HepG2 (cell line): Measurements from ENCODE around the gene POU6F1. TPM values are rescaled to one million over a fixed set of nuclear protein-coding genes. Genes with fewer than 3 reads are reported as not detected.

Experiments used
- ETV5 ChIP-seq: IDR thresholded peaks from 2 replicates; pipeline ENCODE4 v1.6.1; 2018; ENCODE audit warnings: missing biosample characterization, missing genetic modification reagents, inconsistent platforms, borderline replicate concordance
- FOXA3 ChIP-seq: IDR thresholded peaks from 2 replicates; pipeline ENCODE4 v1.6.1; 2016; ENCODE audit warnings: missing genetic modification reagents, missing compliant biosample characterization
- MTA1 ChIP-seq: sonication (generic); formaldehyde crosslinking; IDR thresholded peaks from 2 replicates; pipeline ENCODE4 v1.4.0; 2020; ENCODE audit warnings: missing genetic modification reagents, mild to moderate bottlenecking, borderline replicate concordance
- PRPF4 ChIP-seq: fragments of 200-400 bp; formaldehyde crosslinking; IDR thresholded peaks from 2 replicates; pipeline ENCODE4 v1.6.1; 2016; ENCODE audit warnings: low read length, low read depth; ENCODE audit not compliant: poor library complexity, severe bottlenecking
- RORA ChIP-seq: sonication (generic); formaldehyde crosslinking; IDR thresholded peaks from 2 replicates; pipeline ENCODE4 v1.5.0; 2020; ENCODE audit warnings: mild to moderate bottlenecking, missing genetic modification reagents, moderate library complexity
- RXRB ChIP-seq: IDR thresholded peaks from 2 replicates; pipeline ENCODE4 v1.6.1; 2016; ENCODE audit warnings: borderline replicate concordance, missing genetic modification reagents, missing compliant biosample characterization
- SIN3B ChIP-seq: fragments of 150-350 bp; IDR thresholded peaks from 2 replicates; pipeline ENCODE4 v1.6.1; 2014; ENCODE audit warnings: low read length
- SOX6 ChIP-seq, 2 experiments: fragments of 450-650 bp in 1 of 2; sonication (generic) in 1 of 2; formaldehyde crosslinking in 1 of 2; IDR thresholded peaks; 2 replicates each; pipeline versions ENCODE4 v1.4.0 to v1.6.1; 2017 to 2020; ENCODE audit warnings: antibody characterized with exemption in 1 of 2, mild to moderate bottlenecking in 1 of 2, missing genetic modification reagents in 1 of 2
- SYNCRIP ChIP-seq: fragments of 200-400 bp; formaldehyde crosslinking; IDR thresholded peaks from 2 replicates; pipeline ENCODE4 v1.6.1; 2018; ENCODE audit warnings: mild to moderate bottlenecking, low read depth, low read length; ENCODE audit not compliant: insufficient read depth
- TSC22D2 ChIP-seq: sonication (generic); formaldehyde crosslinking; IDR thresholded peaks from 2 replicates; pipeline ENCODE4 v1.5.1; 2020; ENCODE audit warnings: missing genetic modification reagents, mild to moderate bottlenecking, borderline replicate concordance
- ZFYVE20 ChIP-seq: sonication (generic); formaldehyde crosslinking; IDR thresholded peaks from 2 replicates; pipeline ENCODE4 v1.8.0; 2023; ENCODE audit warnings: low read depth, mild to moderate bottlenecking, moderate library complexity, missing genetic modification reagents, borderline replicate concordance
- ZNF207 ChIP-seq: fragments of 450-650 bp; IDR thresholded peaks from 2 replicates; pipeline ENCODE4 v1.6.1; 2016; ENCODE audit warnings: antibody characterized with exemption, borderline replicate concordance
- ZNF329 ChIP-seq: sonication (generic); formaldehyde crosslinking; IDR thresholded peaks from 2 replicates; pipeline ENCODE4 v1.9.0; 2021; ENCODE audit warnings: low read depth, mild to moderate bottlenecking, missing genetic modification reagents
- ZNF383 ChIP-seq: sonication (generic); formaldehyde crosslinking; IDR thresholded peaks from 2 replicates; pipeline ENCODE4 v1.4.0; 2020; ENCODE audit warnings: missing genetic modification reagents, mild to moderate bottlenecking, borderline replicate concordance
- polyA plus RNA-seq, 8 experiments: library from polyadenylated mRNA; depleted of rRNA in 3 of 8; stranded (reverse) in 7 of 8; unstranded in 1 of 8; fragments of >200 nt; fragmentation: Illumina TruSeq in 4 of 8; extraction: Trizol in 4 of 8; gene quantifications; 2 replicates each; pipeline versions ENCODE4 v1.2.1 to v1.2.3, GENCODE V29; 2011 to 2016; ENCODE audit warnings: low read depth in 4 of 8, missing spikeins in 1 of 8, mixed read lengths in 1 of 8; ENCODE audit not compliant: insufficient read depth in 1 of 8
- total RNA-seq, 5 experiments: library from RNA; depleted of rRNA; stranded (reverse); fragments of >200 nt; fragmentation: Illumina TruSeq; extraction: Trizol; gene quantifications; 2 replicates each; pipeline ENCODE4 v1.2.3, GENCODE V29; 2016; ENCODE audit warnings: low read depth in 1 of 5
- TF ChIP-seq, protein P1 (sequence below): sonication (generic); formaldehyde crosslinking; IDR thresholded peaks from 2 replicates; pipeline ENCODE4 v1.9.0; 2021; ENCODE audit warnings: missing genetic modification reagents, mild to moderate bottlenecking, borderline replicate concordance
- TF ChIP-seq, protein P2 (sequence below): IDR thresholded peaks from 2 replicates; pipeline ENCODE4 v1.6.1; 2016
- TF ChIP-seq, protein P3 (sequence below), 2 experiments: sonication (generic) in 1 of 2; formaldehyde crosslinking in 1 of 2; IDR thresholded peaks; 2 replicates each; pipeline versions ENCODE4 v1.5.1 to v1.6.1; 2011 to 2020; ENCODE audit warnings: borderline replicate concordance in 1 of 2, low read depth in 1 of 2, low read length in 1 of 2, mild to moderate bottlenecking in 1 of 2, missing genetic modification reagents in 1 of 2, moderate library complexity in 1 of 2
- TF ChIP-seq, protein P4 (sequence below): sonication (generic); formaldehyde crosslinking; IDR thresholded peaks from 2 replicates; pipeline ENCODE4 v1.5.0; 2020; ENCODE audit warnings: missing genetic modification reagents
- TF ChIP-seq, protein P5 (sequence below): sonication (generic); formaldehyde crosslinking; IDR thresholded peaks from 2 replicates; pipeline ENCODE4 v1.4.0; 2020; ENCODE audit warnings: missing genetic modification reagents

The POU6F1 gene
- total and polyA plus RNA-seq, 2 of the 13 experiments (the other 11 are each of a cell fraction or from before 2014, with no cell fraction given) = 0.48 to 0.51 TPM

DNA sequence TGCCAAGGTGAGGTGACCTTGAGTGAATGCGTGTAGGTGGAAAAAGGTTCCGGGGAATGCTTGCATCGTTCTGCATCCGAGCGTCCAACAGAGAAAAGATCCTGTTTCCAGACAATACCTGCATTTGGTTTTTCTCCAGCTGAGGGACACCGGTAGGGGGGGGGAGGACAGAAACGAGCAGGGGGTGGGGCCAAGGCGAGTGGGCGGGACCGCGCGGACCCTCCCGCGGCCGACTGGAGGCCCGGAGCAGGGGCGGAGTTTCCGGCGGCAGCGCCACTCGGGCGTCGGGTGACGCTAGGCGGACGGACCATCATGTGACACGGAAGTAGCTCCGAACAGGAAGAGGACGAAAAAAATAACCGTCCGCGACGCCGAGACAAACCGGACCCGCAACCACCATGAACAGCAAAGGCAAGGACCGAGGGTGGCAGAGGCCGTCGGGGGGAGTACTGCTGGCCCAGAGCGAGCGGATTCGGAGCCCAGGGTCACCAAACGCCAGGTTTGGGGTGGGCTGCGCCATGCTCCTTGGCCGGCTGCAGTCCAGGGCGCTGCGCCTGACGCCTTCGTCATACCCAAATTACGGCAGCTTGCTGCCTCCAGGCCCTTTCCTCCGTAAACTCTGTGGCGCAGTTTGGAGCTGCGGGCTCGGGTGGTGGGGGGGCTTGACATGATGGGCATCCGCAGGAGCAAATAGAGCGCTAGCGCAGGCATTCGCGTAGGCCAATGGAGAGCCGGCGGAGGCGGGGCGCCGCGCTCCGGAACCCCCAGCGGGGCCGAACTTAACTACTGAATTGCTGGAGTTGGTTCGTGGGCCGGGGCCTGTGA is 20.9 kb upstream of the POU6F1 start, which contains the start of gene DAZAP2 (continued):
- TF ChIP-seq, protein P1, sequence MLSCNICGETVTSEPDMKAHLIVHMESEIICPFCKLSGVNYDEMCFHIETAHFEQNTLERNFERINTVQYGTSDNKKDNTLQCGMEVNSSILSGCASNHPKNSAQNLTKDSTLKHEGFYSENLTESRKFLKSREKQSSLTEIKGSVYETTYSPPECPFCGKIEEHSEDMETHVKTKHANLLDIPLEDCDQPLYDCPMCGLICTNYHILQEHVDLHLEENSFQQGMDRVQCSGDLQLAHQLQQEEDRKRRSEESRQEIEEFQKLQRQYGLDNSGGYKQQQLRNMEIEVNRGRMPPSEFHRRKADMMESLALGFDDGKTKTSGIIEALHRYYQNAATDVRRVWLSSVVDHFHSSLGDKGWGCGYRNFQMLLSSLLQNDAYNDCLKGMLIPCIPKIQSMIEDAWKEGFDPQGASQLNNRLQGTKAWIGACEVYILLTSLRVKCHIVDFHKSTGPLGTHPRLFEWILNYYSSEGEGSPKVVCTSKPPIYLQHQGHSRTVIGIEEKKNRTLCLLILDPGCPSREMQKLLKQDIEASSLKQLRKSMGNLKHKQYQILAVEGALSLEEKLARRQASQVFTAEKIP (CRISPR knock-in tag) = no peak
- TF ChIP-seq ZNF383 (CRISPR knock-in tag) (no peak; the same call in 1 of the 2 replicates), MTA1 (CRISPR knock-in tag) (no peak), PRPF4 (no peak), SIN3B (no peak), ZNF207 (no peak), SOX6 (IDR thresholded peaks at IDR 0.05) (no peak), SOX6 (CRISPR knock-in tag; IDR thresholded peaks at IDR 0.05) (peak; percentile 46; the same call in 1 of the 2 replicates), FOXA3 (CRISPR knock-in tag) (peak; percentile 15; the same call in 1 of the 2 replicates), RXRB (CRISPR knock-in tag) (peak; percentile 20; the same call in 1 of the 2 replicates), ZFYVE20 (no peak), SYNCRIP (no peak), ETV5 (CRISPR knock-in tag) (peak; percentile 42; the same call in 1 of the 2 replicates), RORA (no peak), ZNF329 (no peak), TSC22D2 (CRISPR knock-in tag) (peak; percentile 52; the same call in 1 of the 2 replicates)
- TF ChIP-seq, protein P2, sequence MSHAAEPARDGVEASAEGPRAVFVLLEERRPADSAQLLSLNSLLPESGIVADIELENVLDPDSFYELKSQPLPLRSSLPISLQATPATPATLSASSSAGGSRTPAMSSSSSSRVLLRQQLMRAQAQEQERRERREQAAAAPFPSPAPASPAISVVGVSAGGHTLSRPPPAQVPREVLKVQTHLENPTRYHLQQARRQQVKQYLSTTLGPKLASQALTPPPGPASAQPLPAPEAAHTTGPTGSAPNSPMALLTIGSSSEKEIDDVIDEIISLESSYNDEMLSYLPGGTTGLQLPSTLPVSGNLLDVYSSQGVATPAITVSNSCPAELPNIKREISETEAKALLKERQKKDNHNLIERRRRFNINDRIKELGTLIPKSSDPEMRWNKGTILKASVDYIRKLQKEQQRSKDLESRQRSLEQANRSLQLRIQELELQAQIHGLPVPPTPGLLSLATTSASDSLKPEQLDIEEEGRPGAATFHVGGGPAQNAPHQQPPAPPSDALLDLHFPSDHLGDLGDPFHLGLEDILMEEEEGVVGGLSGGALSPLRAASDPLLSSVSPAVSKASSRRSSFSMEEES (CRISPR knock-in tag) = peak; percentile 91
- TF ChIP-seq, protein P3, sequence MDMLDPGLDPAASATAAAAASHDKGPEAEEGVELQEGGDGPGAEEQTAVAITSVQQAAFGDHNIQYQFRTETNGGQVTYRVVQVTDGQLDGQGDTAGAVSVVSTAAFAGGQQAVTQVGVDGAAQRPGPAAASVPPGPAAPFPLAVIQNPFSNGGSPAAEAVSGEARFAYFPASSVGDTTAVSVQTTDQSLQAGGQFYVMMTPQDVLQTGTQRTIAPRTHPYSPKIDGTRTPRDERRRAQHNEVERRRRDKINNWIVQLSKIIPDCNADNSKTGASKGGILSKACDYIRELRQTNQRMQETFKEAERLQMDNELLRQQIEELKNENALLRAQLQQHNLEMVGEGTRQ (IDR thresholded peaks at IDR 0.05; ENCODE audit: low read depth, low read length) = peak; percentile 85
- TF ChIP-seq, protein P3 (CRISPR knock-in tag; IDR thresholded peaks at IDR 0.05; ENCODE audit: borderline replicate concordance) = peak; percentile 93; the same call in 1 of the 2 replicates
- TF ChIP-seq, protein P4, sequence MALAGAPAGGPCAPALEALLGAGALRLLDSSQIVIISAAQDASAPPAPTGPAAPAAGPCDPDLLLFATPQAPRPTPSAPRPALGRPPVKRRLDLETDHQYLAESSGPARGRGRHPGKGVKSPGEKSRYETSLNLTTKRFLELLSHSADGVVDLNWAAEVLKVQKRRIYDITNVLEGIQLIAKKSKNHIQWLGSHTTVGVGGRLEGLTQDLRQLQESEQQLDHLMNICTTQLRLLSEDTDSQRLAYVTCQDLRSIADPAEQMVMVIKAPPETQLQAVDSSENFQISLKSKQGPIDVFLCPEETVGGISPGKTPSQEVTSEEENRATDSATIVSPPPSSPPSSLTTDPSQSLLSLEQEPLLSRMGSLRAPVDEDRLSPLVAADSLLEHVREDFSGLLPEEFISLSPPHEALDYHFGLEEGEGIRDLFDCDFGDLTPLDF = peak; percentile 49
- TF ChIP-seq, protein P5, sequence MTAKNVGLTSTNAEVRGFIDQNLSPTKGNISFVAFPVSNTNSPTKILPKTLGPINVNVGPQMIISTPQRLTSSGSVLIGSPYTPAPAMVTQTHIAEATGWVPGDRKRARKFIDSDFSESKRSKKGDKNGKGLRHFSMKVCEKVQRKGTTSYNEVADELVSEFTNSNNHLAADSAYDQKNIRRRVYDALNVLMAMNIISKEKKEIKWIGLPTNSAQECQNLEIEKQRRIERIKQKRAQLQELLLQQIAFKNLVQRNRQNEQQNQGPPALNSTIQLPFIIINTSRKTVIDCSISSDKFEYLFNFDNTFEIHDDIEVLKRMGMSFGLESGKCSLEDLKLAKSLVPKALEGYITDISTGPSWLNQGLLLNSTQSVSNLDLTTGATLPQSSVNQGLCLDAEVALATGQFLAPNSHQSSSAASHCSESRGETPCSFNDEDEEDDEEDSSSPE (CRISPR knock-in tag) = no peak; the same call in 1 of the 2 replicates
